Hematopoietic multipotent progenitor cell (in vitro differentiated cells): Measurements from ENCODE around the gene COQ7. TPM values are rescaled to one million over a fixed set of nuclear protein-coding genes. Genes with fewer than 3 reads are reported as not detected.

ENCODE experiments used
- DNase-seq, 3 donors: peaks; one replicate each; pipeline ENCODE4 v3.0.0-alpha.2; 2011 to 2015; ENCODE audit warnings: low read depth in 2 of 3, low spot score in 2 of 3
- total RNA-seq: library from RNA; depleted of rRNA; stranded (reverse); fragments of >200 nt; gene quantifications from one replicate; pipeline ENCODE4 v1.2.3, GENCODE V29; 2012

COQ7 gene
- total RNA-seq: 12.7 TPM

DNA sequence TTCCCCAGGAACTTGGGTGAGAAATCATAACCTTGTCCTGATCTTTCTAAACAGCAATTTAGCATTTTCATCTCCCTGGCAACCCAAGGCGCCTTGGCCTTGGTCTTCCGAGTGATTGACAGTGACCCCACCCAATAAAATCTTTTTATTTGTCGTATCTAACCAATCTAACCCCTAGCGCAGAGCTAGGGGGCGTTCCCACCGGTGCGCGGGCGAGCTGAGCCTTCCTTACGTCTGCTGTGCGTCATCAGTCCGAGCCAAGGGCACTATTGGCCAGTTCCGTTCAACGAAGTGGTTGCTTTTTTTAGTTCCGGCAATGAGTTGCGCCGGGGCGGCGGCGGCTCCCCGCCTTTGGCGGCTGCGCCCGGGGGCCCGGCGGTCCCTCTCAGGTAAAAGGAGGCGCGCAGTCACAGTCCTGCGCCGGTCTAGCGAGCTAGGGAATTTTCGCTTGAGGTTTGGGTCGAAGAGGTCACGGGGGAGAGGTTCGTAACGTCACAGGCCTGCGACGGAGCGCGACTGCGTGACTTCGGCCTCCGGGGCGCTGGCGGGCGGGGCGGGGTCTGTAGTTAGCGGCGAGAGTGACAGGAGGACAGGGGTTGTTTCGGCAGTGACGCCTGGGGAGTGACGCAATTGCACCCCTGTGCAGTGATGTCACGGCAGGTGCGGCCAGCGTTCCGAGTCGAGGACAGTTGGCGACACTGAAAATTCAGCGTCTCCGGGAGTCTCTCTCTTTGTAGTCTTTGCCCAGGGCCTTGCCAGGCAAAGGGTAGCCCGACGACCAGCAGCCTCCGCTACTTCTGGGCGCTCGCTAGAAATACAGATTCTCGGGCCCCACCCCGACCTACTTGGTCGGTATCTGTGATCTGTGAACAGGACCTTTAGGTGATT is at the start of gene COQ7:
COQ7 (plus strand) TSS at position 266 of the 888 bp plus-strand sequence; CDS start at position 317, 51 bp downstream.
- peak; percentile 98 to 100 (median 100) for DNase-seq

DNA sequence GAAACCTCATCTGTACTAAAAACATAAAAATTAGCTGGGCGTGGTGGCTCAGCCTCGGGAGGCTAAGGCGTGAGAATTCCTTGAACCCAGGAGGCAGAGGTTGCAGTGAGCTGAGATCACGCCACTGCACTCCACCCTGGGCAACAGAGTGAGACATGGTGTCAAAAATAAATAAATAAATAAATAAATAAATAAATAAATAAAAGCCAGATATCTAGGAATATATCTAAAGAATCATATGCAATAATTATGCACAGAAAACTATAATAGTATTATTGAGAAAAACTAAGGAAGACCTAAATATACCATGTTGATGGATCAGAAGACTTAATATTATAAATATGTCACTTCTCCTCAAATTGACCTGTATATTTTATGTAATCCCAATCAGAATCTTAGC is 46.7 kb upstream of the COQ7 start:
- no peak for DNase-seq

DNA sequence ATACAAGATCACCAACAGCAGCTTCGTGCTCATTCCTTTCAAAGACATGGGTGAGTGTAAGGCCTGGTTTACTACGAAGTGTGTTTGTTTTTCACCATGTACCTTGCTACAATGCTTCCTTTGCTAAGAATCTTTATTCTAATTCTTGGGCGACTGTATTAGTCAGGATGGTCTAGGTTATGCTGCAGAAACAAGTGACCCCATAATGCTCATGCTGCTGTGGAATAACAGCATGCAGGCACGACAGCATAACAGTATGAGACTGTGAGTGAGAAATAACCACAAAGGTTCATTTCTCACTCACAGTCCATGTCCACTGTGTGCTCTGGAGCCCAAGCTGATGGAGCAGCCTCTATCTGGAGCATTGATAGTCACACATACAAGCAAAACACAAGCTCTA is 45.7 kb upstream of the COQ7 start:
- DNase-seq: no peak

DNA sequence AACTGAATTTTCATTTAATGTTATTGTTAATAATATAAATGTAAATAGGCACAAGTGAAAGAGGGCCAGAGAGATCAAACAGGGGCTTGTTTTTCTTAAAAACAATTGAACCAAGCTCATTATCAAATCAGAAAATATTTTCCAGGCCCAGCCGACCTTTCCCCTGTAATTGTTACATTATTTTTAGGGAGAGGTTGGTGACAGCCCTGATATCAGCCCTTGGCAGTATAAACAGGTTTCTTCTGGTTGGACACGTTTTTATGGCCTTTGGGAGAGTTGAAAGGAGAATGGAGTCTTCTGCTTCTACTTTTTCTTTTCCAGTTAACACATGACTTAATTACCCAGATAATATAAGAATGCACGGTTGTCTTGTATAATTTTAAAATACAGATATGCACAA is 40.0 kb upstream of the COQ7 start:
- no peak for DNase-seq

DNA sequence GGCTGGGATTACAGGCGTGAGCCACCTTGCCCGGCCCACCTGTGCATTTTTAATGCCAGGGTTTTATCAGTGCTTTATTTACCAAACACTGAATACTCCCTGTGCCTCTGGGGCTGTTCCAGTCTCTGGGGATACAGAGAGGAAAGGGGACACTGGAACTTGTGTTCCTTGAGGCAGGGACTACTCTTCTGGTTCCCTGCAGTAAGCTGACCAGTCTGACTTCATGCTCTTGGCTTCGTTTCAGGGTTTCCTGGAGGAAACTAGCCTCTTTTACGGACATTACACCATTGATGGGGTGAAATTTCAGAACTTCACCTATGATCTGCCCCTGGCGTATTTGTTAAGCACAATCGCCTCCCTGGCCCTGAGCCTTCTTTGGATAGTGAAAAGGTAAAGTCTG is 37.4 kb upstream of the COQ7 start:
- no peak for DNase-seq

DNA sequence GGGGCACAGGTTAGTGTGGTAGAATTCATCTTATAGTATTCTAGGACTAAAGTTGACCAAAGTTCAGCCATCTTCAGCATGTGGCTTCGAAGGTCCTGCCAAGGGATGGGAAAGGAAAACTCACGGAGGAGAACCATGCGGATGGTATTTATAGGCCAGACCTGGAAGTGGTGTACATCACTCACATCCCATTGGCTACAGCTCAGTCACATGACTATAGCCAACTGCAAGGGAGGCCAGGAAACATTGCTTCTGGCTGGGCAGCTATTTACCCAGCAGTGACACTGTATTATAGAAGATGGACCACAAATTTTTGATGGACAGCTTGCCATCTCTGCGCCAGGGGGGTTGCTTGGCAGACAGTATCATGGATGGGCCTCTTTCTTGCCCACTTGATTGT is 35.7 kb upstream of the COQ7 start:
- no peak for DNase-seq

DNA sequence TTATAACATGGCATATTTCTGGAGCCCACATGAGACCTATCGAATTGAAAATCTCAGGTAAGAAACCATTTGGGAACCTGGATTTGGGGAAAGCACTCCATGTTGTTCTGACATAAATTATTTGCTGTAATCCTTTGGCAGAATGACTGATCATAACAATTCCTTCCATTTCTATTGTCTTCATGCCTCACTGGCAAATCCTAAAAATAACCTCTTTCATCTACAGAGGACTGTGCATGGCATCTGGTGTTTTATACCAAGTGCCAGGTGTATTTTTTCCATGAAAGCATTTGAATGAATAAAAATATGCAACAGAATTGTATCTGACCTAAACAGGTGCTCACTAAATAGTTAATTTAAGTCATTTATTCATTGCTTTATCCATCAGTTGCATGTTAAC is 33.7 kb upstream of the COQ7 start:
- DNase-seq: no peak

DNA sequence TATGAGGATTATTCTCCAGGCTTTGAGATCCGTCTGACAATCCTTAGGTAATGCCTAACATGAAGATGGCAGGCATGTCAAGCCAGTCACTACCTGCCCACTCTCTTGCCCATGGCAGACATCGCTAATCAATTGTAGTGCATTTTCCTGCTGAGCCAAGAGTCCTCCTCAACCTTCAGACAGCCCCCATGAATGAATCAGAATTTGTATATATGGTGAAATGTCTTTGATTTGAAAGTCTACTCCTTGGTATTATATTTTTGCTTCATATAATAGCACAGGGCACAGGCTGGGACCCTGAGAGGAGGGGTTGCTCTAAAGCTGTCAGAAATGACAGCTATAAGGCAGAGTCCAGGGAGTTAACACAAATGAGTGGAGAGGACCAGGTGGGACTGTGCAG is 27.0 kb upstream of the COQ7 start:
- DNase-seq: no peak

DNA sequence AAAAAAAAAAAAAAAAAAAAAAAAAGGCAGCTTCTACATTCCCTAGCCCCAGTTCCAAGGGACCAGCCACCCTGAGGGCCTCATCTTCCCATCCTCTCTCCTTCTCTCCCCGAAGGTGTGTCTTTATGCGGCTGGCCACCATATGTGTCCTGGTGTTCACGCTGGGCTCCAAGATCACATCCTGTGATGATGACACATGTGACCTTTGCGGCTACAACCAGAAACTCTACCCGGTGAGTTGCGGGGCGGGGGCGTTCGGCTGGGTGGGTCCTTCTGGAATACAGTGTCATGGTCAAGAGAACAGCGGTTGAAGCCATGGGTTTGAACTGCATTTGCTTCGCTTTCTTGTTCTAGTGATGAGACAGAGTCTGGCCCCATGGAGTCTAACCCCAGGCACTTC is 22.6 kb upstream of the COQ7 start:
- DNase-seq: no peak

DNA sequence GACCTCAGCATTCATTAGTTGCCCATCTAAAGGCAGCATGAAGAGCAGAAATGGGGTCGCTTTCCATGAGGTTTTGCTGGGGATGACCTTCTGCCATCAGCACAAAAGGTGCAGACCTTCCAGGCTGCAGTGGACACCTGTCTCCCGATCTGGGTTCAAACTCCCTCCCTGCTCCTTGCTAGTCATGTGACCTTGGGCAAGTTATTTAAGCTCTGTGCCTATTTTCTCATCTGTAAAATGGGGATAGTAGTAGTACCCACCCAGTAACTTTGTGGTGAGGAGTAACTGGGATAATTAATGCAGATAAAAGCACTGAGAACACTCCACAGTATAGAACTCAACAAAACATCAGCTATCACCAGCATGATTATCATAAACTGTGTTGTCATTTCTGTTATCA is 21.4 kb upstream of the COQ7 start:
- DNase-seq: no peak

DNA sequence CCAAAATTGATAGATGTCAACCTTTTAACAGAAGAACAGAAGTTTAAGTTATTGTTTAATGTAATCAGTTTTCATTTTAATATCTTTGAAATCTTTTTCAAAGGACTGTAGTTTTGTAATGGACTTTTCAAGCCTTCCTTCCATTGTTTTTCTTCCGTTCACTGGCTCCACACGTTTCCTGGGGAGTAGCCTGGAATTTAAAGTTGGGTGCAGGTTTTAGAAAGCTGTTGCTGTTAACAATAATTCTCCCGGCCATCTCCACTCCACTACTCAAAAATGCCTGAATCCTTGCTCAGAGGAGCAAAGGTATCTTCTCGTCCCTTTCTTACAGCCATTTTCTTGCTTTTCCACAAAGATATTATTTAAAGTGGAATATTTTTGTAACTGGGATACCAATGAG is 4.7 kb upstream of the COQ7 start:
- no peak for DNase-seq

DNA sequence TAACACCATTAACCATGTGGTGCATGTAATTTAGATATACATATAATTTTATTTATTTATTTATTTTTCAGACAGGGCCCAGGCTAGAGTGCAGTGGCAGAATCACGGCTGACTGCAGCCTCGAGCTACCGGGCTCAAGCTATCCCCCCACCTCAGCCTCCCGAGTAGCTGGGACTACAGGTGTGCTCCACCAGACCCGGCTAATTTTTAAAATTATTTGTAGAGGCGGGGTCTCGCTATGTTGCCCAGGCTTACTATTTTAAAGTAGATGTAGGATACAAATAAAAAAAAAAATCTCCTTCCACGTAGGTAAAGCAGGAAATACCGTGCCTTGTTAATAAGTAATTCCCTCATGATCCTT is 446 bp upstream of the COQ7 start:
- no peak for DNase-seq

DNA sequence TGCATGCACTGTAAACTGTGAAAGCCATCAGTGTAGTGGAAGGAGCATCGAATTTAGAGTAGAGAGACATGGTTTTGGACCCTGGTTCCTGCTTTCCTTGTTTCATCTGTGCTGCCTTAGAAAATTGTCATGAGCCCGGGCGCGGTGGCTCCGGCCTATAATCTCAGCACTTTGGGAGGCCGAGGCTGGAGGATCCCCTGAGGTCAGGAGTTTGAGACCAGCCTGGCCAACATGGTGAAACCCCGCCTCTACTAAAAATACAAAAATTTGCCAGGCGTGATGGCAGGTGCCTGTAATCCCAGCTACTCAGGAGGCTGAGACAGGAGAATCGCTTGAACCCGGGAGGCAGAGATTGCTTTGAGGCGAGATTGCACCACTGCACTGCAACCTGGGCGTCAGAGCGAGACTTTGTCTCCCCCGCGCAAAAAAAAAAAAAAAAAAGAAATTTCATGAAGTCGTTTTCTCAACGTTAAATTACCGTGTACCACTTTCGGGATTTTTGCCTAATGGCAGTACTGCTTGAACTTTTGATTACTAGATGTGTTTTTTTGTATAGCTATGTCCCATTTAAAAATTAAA is 912 bp downstream of the COQ7 start:
- DNase-seq: no peak

DNA sequence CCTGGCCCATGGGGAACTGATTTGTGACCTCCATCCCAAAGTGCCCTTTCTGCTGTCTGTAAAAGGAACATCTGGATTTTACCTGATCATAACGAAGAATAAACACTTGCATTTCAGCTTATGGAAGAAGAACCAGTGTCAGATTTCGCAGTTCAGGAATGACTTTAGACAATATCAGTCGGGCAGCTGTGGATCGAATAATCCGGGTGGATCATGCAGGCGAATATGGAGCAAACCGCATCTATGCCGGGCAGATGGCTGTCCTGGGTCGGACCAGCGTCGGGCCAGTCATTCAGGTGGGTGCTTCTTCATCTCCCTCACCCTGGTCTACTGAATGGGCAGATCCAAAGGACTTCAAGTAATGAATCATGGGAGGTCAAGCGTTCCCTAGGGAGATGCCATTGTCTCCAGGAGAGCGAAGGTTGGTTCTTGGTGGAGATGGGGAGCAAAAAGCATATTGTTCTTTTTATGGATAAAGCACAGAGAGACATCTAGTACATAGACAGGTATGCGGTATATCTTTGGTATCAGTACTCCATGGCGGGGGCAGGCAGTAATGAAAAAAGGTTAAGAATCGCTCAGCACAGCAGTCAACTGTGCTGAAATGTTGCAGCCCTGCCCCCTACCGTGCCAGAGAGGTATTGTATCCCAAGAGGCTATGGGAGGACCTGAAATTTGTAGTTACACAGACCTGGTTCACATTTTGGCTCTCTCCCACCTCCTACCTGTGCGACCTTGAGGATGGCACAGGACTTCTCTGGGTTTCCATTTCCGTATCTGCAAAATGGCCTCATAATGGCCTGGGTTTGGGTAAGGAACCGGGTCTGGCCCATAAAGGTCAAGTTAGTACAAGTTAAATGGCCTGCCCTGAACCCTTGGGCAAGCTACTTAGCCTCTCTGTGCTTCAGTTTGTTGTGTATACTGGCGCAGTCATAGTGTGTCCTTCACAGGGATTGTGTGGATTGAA is 4.7 kb downstream of the COQ7 start:
- peak in 2 of 3 donors; percentile 48 to 64 for DNase-seq

DNA sequence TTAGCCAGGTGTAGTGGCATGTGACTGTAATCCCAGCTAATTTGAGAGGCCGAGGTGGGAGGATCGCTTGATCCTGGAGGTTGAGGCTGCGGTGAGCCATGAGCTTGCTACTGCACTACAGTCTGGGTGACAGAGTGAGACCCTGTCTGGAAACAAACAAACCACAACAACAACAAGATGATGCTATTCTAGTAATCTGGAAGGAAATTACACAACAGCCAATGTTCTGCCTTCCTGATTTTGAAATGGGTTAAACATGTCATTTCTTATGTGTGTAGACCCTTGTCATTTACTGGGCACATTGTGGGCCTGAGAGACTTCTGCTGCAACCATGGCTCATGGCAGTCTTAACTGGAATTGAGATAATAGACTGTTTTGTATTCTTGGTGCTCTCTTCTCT is 5.9 kb downstream of the COQ7 start:
- DNase-seq: no peak

DNA sequence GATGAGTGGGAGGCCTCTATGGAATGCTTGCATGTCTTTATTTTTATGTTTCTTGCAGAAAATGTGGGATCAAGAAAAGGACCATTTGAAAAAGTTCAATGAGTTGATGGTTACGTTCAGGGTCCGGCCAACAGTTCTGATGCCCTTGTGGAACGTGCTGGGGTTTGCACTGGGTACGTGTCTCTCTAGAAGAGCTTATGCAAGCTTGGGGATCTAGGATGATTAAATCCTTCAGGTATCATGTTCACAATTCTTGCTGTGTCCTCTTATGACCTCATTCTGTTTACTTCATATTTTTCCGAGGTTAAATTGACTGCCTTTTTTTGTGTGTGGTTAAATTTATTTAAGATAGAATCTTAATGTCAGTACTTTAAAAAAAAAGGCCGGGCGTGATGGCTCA is 6.4 kb downstream of the COQ7 start:
- DNase-seq: no peak

DNA sequence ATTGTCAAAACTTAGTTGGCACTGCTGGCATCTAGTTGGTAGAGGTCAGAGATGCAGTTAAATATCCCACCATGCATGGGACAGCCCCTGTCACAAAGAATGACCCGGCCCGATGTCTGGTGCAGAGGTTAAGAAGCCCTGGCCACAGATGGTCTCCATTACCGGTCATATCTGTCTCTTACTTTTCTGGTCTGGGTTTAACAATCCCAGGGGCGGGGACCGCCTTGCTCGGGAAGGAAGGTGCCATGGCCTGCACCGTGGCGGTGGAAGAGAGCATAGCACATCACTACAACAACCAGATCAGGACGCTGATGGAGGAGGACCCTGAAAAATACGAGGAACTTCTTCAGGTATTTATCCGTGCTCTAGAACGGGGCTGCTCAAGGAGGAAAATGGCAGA is 8.1 kb downstream of the COQ7 start:
- no peak for DNase-seq

DNA sequence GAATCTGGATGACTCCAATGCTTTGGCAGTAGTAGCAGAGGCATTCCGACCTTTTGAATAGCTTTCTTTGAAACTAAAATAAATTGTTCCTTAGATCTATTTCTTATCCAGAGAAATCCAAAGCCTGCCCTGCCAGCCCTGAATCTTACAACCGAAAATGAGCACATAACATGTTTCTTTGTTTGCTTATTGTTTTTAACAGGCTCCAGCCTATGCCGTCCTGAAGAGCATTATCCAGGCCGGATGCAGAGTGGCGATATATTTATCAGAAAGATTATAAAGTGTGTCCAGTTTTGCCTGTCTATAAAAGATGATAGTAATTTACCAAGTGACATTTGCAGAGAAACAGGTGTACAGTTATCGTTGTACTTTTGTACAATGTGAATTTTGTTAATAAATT is 10.5 kb downstream of the COQ7 start:
- no peak for DNase-seq

DNA sequence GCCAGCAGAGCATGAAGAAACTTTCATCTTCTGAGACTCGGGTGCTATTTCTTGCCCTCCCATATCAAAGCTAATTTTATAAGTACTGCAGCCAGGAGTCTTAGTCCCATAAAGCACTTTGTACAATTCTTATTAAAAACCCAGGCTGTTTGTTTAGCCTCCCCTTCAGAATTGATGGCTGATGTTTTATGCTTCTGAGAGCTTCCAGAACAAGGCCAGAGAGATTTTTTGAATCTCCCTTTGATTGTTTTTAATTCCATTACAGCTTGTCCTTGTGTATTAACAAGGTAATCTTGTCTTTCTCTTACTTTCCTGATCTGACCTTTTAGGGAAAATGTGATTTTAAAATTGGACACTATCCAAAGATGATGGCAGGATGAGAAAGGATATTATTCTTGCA is 16.3 kb downstream of the COQ7 start:
- no peak for DNase-seq

DNA sequence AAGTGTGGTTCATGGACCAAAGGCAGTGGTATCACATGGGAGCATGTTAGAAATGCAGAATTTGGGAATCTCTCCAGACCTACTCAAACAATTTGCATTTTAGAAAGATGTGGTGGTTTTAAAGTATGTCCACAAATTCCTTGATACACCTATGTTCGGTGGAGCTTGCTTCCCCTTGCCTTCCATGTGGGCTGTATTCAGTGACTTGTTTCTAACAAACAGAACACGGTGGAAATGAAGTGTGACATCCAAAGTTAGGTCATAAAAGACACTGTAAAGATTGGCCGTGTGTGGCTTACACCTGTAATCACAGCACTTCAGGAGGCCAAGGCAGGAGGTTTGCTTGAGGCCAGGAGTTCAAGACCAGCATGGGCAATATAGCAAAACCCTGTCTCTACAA is 16.7 kb downstream of the COQ7 start:
- no peak for DNase-seq

DNA sequence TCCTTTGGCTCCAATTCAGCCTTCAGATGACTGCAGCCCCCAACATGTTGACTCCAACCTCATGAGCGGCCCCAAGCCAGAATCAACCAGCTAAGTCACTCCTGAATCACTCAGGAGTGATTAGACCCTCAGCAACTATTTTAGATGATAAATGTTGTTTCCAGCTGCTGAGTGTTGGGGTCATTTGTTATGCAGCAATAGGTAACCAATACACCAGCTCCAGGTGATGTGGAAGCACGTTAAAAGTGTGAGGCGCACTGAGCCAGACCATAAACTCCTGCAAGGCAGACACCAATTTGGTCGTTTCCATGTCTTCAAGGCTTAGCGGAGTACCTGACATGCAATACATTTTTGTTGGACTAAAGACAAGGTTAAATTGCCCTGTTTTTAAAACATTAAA is 17.5 kb downstream of the COQ7 start:
- DNase-seq: no peak
